Right ventricle myocardium inferior (tissue), 1 donor: Measurements from ENCODE around the gene RAB7B. TPM values are rescaled to one million over a fixed set of nuclear protein-coding genes. Genes with fewer than 3 reads are reported as not detected.

ENCODE experiments used
- ATAC-seq: fragments of 200-7000 bp; cut with Tn5 transposase; one replicate; pipeline ENCODE4 v1.9.1; 2020; ENCODE audit warnings: mild to moderate bottlenecking, moderate library complexity
- DNase-seq: peaks from one replicate; pipeline ENCODE4 v3.0.0; 2021; ENCODE audit errors: missing footprints
- intact Hi-C: fragments of 100-400 bp; cut with DNase I; formaldehyde crosslinking; loops from one replicate; pipeline ENCODE4 v1.11.0; 2022
- total RNA-seq: library from RNA; stranded (reverse); fragmentation: NEBNext Ultra II Directional; extraction: Animal tissue kit (Norgen Biotek cat#: 25700); gene quantifications from one replicate; pipeline ENCODE4 v1.2.1, GENCODE V29; 2021
- donor health status: DM: no; HTN: yes; CAD: no; lungs with severe emphysema.

Gene RAB7B
- total RNA-seq, 1 donor from 2014 or later = 1.6 TPM

- ATAC-seq = no peak
- intact Hi-C loops = no loop called here
- no peak for DNase-seq
Observed at GRCh38 chr1:205965036-205965884, 37.9 kb downstream of the RAB7B start.

- ATAC-seq (no peak), DNase-seq (no peak)
- intact Hi-C loops = no loop called here
Observed at GRCh38 chr1:205963352-205964155, 39.6 kb downstream of the RAB7B start.

- DNase-seq (no peak), ATAC-seq (no peak)
- intact Hi-C loops = no loop called here
Observed at GRCh38 chr1:205962821-205963221, 40.4 kb downstream of the RAB7B start.

GRCh38 chr1:205961991-205962820 lies 41.0 kb downstream of the RAB7B start:
- DNase-seq (no peak), ATAC-seq (no peak)
- intact Hi-C loops = no loop called here

GRCh38 chr1:205961405-205961804 lies 41.8 kb downstream of the RAB7B start:
- DNase-seq (no peak), ATAC-seq (no peak)
- intact Hi-C loops = no loop called here

- ATAC-seq (no peak), DNase-seq (no peak)
- intact Hi-C loops = no loop called here
Observed at GRCh38 chr1:205959789-205960188, 43.4 kb downstream of the RAB7B start.

GRCh38 chr1:205955499-205955898 lies 47.7 kb downstream of the RAB7B start:
- ATAC-seq (no peak), DNase-seq (no peak)
- intact Hi-C loops = no loop called here

GRCh38 chr1:205954819-205955404 lies 48.3 kb downstream of the RAB7B start:
- intact Hi-C loops = no loop called here
- ATAC-seq (no peak), DNase-seq (no peak)

GRCh38 chr1:205951746-205952145 lies 51.4 kb downstream of the RAB7B start:
- intact Hi-C loops = no loop called here
- DNase-seq = no peak
- ATAC-seq = no peak

GRCh38 chr1:205950826-205951549 lies 52.2 kb downstream of the RAB7B start:
- DNase-seq (no peak), ATAC-seq (no peak)
- intact Hi-C loops = no loop called here

GRCh38 chr1:205950280-205950679 lies 52.9 kb downstream of the RAB7B start:
- peak; percentile 75 for DNase-seq
- ATAC-seq = peak; percentile 51
- intact Hi-C loops = no loop called here

GRCh38 chr1:205949753-205950152 lies 53.4 kb downstream of the RAB7B start:
- intact Hi-C loops = no loop called here
- no peak for ATAC-seq
- DNase-seq = no peak

- DNase-seq = no peak
- intact Hi-C loops = no loop called here
Observed at GRCh38 chr1:205948886-205949285, 54.3 kb downstream of the RAB7B start.

GRCh38 chr1:205948039-205948438 lies 55.2 kb downstream of the RAB7B start:
- DNase-seq = no peak
- ATAC-seq = no peak

More at GRCh38 chr1:205948886-205949285, 54.3 kb downstream of the RAB7B start:
- no peak for ATAC-seq

GRCh38 chr1:205947024-205947423 lies 56.2 kb downstream of the RAB7B start:
- intact Hi-C loops = no loop called here
- no peak for ATAC-seq
- no peak for DNase-seq

More at GRCh38 chr1:205948039-205948438, 55.2 kb downstream of the RAB7B start:
- intact Hi-C loops = no loop called here

GRCh38 chr1:205945069-205945468 lies 58.1 kb downstream of the RAB7B start:
- no peak for ATAC-seq
- no peak for DNase-seq
- intact Hi-C loops = no loop called here

GRCh38 chr1:205944525-205944924 lies 58.7 kb downstream of the RAB7B start:
- intact Hi-C loops = no loop called here
- no peak for ATAC-seq
- no peak for DNase-seq

- intact Hi-C loops = no loop called here
- DNase-seq = no peak
- no peak for ATAC-seq
Observed at GRCh38 chr1:205943245-205943644, 60.0 kb downstream of the RAB7B start, which contains the start of gene SLC26A9. Gene SLC26A9, minus strand, starts transcription at chr1:205943456. Its CDS starts 7,636 bp downstream, at chr1:205935820.
